Endometrium (tissue), 2 donors: ENCODE results near the gene DYRK2.

Source experiments
- FAIRE-seq: peaks from 2 replicates; lab custom pipeline; 2012; peaks lifted over from hg19 to GRCh38; lab: Jason Lieb, UNC
- donor health status: control.
- donor health status: control.

Gene DYRK2

GRCh38 chr12:67646775-67647174, 1.8 kb upstream of the DYRK2 start:
- FAIRE-seq: no peak

GRCh38 chr12:67647181-67647798, 1.3 kb upstream of the DYRK2 start:
- FAIRE-seq: no peak

- FAIRE-seq: no peak
Observed at GRCh38 chr12:67647799-67648520, 585 bp upstream of the DYRK2 start.

- FAIRE-seq: no peak
Observed at GRCh38 chr12:67649261-67649569, 670 bp downstream of the DYRK2 start.

- FAIRE-seq: no peak
Observed at GRCh38 chr12:67649570-67650387, 1.2 kb downstream of the DYRK2 start.

- FAIRE-seq: no peak
Observed at GRCh38 chr12:67650388-67651131, 2.0 kb downstream of the DYRK2 start.

- FAIRE-seq: no peak
Observed at GRCh38 chr12:67651132-67651695, 2.7 kb downstream of the DYRK2 start.

- no peak for FAIRE-seq
Observed at GRCh38 chr12:67655829-67656228, 7.3 kb downstream of the DYRK2 start.

GRCh38 chr12:67656251-67656650, 7.7 kb downstream of the DYRK2 start:
- no peak for FAIRE-seq

- no peak for FAIRE-seq
Observed at GRCh38 chr12:67658486-67658885, 9.9 kb downstream of the DYRK2 start.

GRCh38 chr12:67659292-67659691, 10.7 kb downstream of the DYRK2 start:
- FAIRE-seq: no peak

GRCh38 chr12:67661311-67662021, 12.9 kb downstream of the DYRK2 start:
- FAIRE-seq: no peak

- no peak for FAIRE-seq
Observed at GRCh38 chr12:67662910-67663538, 14.5 kb downstream of the DYRK2 start.

- FAIRE-seq: no peak
Observed at GRCh38 chr12:67664171-67664570, 15.6 kb downstream of the DYRK2 start.

- no peak for FAIRE-seq
Observed at GRCh38 chr12:67665679-67666078, 17.1 kb downstream of the DYRK2 start.

- no peak for FAIRE-seq
Observed at GRCh38 chr12:67666605-67667004, 18.1 kb downstream of the DYRK2 start.

GRCh38 chr12:67667276-67668073, 18.9 kb downstream of the DYRK2 start:
- no peak for FAIRE-seq

GRCh38 chr12:67669217-67669933, 20.8 kb downstream of the DYRK2 start:
- no peak for FAIRE-seq

- FAIRE-seq: no peak
Observed at GRCh38 chr12:67669934-67670631, 21.5 kb downstream of the DYRK2 start.
